Body of pancreas (tissue), 4 donors: ENCODE data around the gene LITAFD. TPM values are rescaled to one million over a fixed set of nuclear protein-coding genes. Genes with fewer than 3 reads are reported as not detected.

ENCODE experiments used
- ATAC-seq: fragments of 150-250 bp; one replicate; pipeline ENCODE4 v1.9.1; 2016
- DNase-seq, 4 donors: peaks; one replicate each; pipeline ENCODE4 v3.0.0-alpha.2; 2019
- H3K27ac ChIP-seq, 4 donors: fragments of 200-600 bp; sonication (generic); 1 replicate in 3 of 4; 2 replicates in 1 of 4; pipeline versions ENCODE4 v1.5.1 to v1.6.1; 2016 to 2019; ENCODE audit warnings: mild to moderate bottlenecking in 1 of 4, mixed read lengths in 1 of 4, moderate library complexity in 1 of 4
- H3K27me3 ChIP-seq, 2 donors: fragments of 200-600 bp; sonication (generic); one replicate each; pipeline ENCODE4 v1.6.0; 2016; ENCODE audit warnings: mild to moderate bottlenecking in 1 of 2
- H3K36me3 ChIP-seq, 2 donors: fragments of 200-600 bp; sonication (generic); replicated peaks in 1 of 2; 2 replicates each; pipeline ENCODE4 v1.5.1; 2016; ENCODE audit warnings: low read depth in 2 of 2; ENCODE audit not compliant: insufficient read depth in 1 of 2
- H3K4me1 ChIP-seq: fragments of 200-600 bp; sonication (generic); one replicate; pipeline ENCODE4 v1.6.0; 2016
- H3K4me3 ChIP-seq, 2 donors: fragments of 200-600 bp; sonication (generic); 1 replicate in 1 of 2; 2 replicates in 1 of 2; pipeline ENCODE4 v1.5.1; 2016 to 2019
- H3K9me3 ChIP-seq, 3 donors: fragments of 200-600 bp; sonication (generic); 1 replicate in 2 of 3; 2 replicates in 1 of 3; pipeline ENCODE4 v1.5.1; 2016
- POLR2A ChIP-seq, 3 donors: fragments of 450-650 bp; IDR thresholded peaks; one replicate each; pipeline ENCODE4 v1.6.1; 2016; ENCODE audit warnings: antibody characterized with exemption in 3 of 3, mild to moderate bottlenecking in 2 of 3
- WGBS, 2 donors: methylation state at CpG; one replicate each; pipeline ENCODE4 v1.1.5; 2017; 5-methylcytosine and 5-hydroxymethylcytosine counted together
- intact Hi-C: fragments of 100-400 bp; cut with DNase I; formaldehyde crosslinking; loops from one replicate; pipeline ENCODE4 v1.15.1; 2023
- total RNA-seq, 2 donors: library from RNA; depleted of rRNA; stranded (reverse); fragments of >200 nt; gene quantifications; one replicate each; pipeline ENCODE4 v1.1.0, GENCODE V29; 2016
- TF ChIP-seq, protein P1 (sequence below), 7 experiments: fragments of 450-650 bp in 4 of 7; fragments of 200-600 bp in 3 of 7; sonication (generic) in 3 of 7; IDR thresholded peaks; one replicate each; pipeline ENCODE4 v1.5.1; 2016 to 2019; ENCODE audit warnings: antibody characterized with exemption in 7 of 7

The LITAFD gene
- total RNA-seq, 2 donors from 2014 or later, result not detected

GRCh38 chr16:8893426-8893825, 11.3 kb downstream of the LITAFD start:
- no peaks in the 10 kb centered on the region for H3K9me3 ChIP-seq
- peak in 1 of 4 donors; percentile 1 for DNase-seq
- WGBS, 2 donors, result 84 to 86% methylated on average over 8 to 9 of the region's 9 CpGs
- no peak overlapping the region for H3K4me3 ChIP-seq
- no peaks in the 10 kb centered on the region for H3K4me1 ChIP-seq
- no peaks in the 10 kb centered on the region for H3K27me3 ChIP-seq
- no peak overlapping the region for H3K27ac ChIP-seq
- peaks cover 30 to 47% of the 10 kb centered on the region in 2 donors for H3K36me3 ChIP-seq
- no peak for ATAC-seq
- TF ChIP-seq, protein P1, sequence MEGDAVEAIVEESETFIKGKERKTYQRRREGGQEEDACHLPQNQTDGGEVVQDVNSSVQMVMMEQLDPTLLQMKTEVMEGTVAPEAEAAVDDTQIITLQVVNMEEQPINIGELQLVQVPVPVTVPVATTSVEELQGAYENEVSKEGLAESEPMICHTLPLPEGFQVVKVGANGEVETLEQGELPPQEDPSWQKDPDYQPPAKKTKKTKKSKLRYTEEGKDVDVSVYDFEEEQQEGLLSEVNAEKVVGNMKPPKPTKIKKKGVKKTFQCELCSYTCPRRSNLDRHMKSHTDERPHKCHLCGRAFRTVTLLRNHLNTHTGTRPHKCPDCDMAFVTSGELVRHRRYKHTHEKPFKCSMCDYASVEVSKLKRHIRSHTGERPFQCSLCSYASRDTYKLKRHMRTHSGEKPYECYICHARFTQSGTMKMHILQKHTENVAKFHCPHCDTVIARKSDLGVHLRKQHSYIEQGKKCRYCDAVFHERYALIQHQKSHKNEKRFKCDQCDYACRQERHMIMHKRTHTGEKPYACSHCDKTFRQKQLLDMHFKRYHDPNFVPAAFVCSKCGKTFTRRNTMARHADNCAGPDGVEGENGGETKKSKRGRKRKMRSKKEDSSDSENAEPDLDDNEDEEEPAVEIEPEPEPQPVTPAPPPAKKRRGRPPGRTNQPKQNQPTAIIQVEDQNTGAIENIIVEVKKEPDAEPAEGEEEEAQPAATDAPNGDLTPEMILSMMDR (IDR thresholded peaks at IDR 0.05), result no peak
- TF ChIP-seq POLR2A (IDR thresholded peaks at IDR 0.05), result no peak
- intact Hi-C loops, result no loop called here

DNA sequence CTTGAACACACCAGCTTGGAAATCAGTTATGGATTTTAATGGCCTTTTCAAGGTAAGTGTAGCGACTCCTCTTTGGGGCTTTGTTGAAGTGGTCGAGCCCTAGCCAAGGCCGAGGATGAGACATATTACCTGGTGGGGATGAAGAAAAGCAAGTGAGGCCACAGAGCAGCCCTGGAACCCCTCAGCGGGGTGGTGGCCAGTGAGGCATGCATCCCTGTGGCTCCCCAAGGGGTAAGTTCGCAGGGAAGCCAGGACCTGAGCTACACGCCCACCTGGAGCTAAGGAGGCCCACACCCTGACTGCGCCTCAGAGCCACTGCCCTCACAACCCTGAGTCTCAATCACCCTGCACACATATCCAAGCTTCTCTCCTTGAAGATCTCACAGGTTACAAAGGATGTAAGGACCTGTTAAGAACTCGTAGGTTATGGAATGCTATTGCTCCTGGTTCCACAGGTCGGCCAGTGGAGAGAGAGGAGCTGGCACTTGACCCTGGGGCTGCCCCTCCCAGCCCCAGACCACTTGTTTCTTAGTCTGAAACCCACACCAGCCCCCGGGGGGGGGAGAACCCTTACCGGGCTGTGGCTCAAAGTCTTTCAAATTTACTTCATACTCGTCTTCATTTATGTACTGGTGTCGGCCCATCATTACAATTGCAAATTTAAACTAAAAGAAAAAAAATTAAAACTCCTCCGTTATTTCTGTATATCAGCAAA, 12.0 kb downstream of the LITAFD start:
- TF ChIP-seq, protein P1 (IDR thresholded peaks at IDR 0.05), result no peak
- TF ChIP-seq POLR2A (IDR thresholded peaks at IDR 0.05), result no peak
- no peaks in the 10 kb centered on the region for H3K9me3 ChIP-seq
- intact Hi-C loops, result no loop called here
- H3K36me3 ChIP-seq, result peaks cover 30 to 54% of the 10 kb centered on the region in 2 donors
- H3K4me1 ChIP-seq, result no peaks in the 10 kb centered on the region
- no peak overlapping the region for H3K4me3 ChIP-seq
- H3K27me3 ChIP-seq, result no peaks in the 10 kb centered on the region
- 88 to 90% methylated on average over 11 to 14 of the region's 14 CpGs for WGBS, 2 donors
- ATAC-seq (no peak), DNase-seq (peak in 1 of 4 donors; percentile 3)
- H3K27ac ChIP-seq, result no peak overlapping the region

DNA sequence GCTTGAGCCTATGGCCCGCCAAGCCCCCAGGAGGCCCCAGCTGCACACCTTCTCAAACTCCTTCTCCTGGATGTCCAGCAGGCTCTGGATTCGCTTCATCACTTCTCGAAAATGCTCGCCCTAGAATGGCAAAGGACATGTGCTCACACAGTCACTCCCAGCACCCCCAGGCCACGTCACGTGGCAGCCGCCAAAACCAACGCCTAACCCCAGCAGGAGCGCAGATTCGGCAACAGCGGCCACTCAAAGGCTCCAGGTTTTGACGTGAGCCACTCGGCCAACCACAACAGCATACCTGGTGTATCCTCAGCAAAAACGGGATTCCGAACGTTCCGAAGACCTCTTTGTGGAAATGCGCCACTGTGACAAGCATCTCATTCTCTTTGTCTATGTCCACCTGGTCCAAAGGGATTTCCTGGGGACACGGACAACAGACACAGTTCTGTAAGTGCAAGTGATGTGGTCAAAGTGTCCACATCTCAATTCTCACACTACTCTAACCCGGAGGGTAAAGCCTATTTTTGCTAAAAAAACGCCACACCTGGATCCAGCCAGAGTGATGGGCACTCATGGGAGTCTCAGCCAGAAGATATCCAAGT, 12.7 kb downstream of the LITAFD start:
- WGBS, 2 donors, result 93 to 94% methylated on average over 15 to 21 of the region's 21 CpGs
- Histone ChIP-seq H3K4me3 (no peak overlapping the region), H3K4me1 (no peaks in the 10 kb centered on the region), H3K27me3 (no peaks in the 10 kb centered on the region), H3K27ac (no peak overlapping the region), H3K9me3 (no peaks in the 10 kb centered on the region), H3K36me3 (peaks cover 30 to 58% of the 10 kb centered on the region in 2 donors)
- ATAC-seq (no peak), DNase-seq (peak in 1 of 4 donors; percentile 4)
- no peak for TF ChIP-seq POLR2A (IDR thresholded peaks at IDR 0.05)
- TF ChIP-seq, protein P1 (IDR thresholded peaks at IDR 0.05), result no peak
- intact Hi-C loops, result no loop called here

DNA sequence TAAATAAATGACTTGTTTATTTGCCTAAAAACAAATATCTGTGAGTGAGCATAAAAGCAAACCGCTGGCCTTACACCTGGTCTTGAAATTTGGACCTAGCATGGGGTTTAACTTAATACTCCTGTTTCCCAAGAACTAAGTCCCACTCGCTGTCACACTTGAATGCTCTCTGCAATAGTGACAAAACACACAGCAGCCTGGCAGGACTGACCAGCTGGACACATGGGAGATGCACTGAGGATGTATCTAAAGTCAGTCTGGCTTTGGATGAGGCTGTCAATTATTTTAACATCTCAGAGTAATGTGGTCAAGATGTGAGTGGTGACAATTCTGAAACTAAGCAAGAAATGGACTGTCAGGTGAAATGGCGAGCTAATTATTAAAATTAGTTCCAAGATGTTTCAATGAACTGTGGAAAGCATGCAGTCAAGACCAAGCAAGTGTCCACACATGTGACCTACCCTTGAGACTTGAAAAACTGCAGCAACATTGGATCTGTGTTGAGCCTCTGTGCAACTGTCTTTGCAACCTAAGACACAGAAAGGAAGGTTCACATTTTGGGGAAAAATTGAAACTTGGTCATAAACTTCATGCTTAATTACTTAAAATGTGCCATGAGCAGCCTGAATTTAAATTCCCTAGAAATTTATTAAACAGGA, 16.6 kb downstream of the LITAFD start:
- DNase-seq (no peak), ATAC-seq (no peak)
- no peaks in the 10 kb centered on the region for H3K4me1 ChIP-seq
- H3K36me3 ChIP-seq, result peaks cover 43 to 76% of the 10 kb centered on the region in 2 donors
- H3K9me3 ChIP-seq, result no peaks in the 10 kb centered on the region
- no peaks in the 10 kb centered on the region for H3K27me3 ChIP-seq
- no peak overlapping the region for H3K4me3 ChIP-seq
- TF ChIP-seq POLR2A (IDR thresholded peaks at IDR 0.05), result no peak
- TF ChIP-seq, protein P1 (IDR thresholded peaks at IDR 0.05), result no peak
- H3K27ac ChIP-seq, result no peak overlapping the region
- WGBS, 2 donors, result 89 to 96% methylated on average over 3 of the region's 3 CpGs
- intact Hi-C loops, result no loop called here
